ENCODE measurements around the gene RGS14.

- TF ChIP-seq, protein P1, sequence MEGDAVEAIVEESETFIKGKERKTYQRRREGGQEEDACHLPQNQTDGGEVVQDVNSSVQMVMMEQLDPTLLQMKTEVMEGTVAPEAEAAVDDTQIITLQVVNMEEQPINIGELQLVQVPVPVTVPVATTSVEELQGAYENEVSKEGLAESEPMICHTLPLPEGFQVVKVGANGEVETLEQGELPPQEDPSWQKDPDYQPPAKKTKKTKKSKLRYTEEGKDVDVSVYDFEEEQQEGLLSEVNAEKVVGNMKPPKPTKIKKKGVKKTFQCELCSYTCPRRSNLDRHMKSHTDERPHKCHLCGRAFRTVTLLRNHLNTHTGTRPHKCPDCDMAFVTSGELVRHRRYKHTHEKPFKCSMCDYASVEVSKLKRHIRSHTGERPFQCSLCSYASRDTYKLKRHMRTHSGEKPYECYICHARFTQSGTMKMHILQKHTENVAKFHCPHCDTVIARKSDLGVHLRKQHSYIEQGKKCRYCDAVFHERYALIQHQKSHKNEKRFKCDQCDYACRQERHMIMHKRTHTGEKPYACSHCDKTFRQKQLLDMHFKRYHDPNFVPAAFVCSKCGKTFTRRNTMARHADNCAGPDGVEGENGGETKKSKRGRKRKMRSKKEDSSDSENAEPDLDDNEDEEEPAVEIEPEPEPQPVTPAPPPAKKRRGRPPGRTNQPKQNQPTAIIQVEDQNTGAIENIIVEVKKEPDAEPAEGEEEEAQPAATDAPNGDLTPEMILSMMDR (conservative IDR thresholded peaks at IDR 0.05; ENCODE audit: low read length), result no peak
- no peak for TF ChIP-seq EZH2phosphoT487 (IDR thresholded peaks at IDR 0.05; ENCODE audit: borderline replicate concordance)
Measured at GRCh38 chr5:177327539-177328522, 29.9 kb upstream of the RGS14 start.
